Amniotic epithelial cell (primary cell): Measurements from ENCODE around the gene INTS13.
"Not testable (repeated sequence)": the region's sequence is repeated elsewhere in the genome, so short reads cannot be mapped to it uniquely, and the experiment has no call there.

ENCODE experiments used
- DNase-seq: peaks from one replicate; pipeline ENCODE4 v3.0.0-alpha.2; 2010; ENCODE audit warnings: low read depth

Gene INTS13

GRCh38 chr12:26936559-26937442 lies 980 bp downstream of the INTS13 start:
- DNase-seq: no peak

- no peak for DNase-seq
These were observed 2.0 kb downstream of the INTS13 start for GRCh38 chr12:26935636-26936378.

GRCh38 chr12:26929590-26929989 lies 8.2 kb downstream of the INTS13 start:
- DNase-seq: no peak

GRCh38 chr12:26928661-26929060 lies 9.1 kb downstream of the INTS13 start:
- no peak for DNase-seq

GRCh38 chr12:26921886-26922285 lies 15.9 kb downstream of the INTS13 start:
- DNase-seq: no peak

- DNase-seq: no peak
These were observed 18.6 kb downstream of the INTS13 start for GRCh38 chr12:26919216-26919555.

- DNase-seq: peak; percentile 39
These were observed 19.2 kb downstream of the INTS13 start for GRCh38 chr12:26918321-26919215.

- DNase-seq: no peak
These were observed 31.1 kb downstream of the INTS13 start for GRCh38 chr12:26906704-26907103.

GRCh38 chr12:26906024-26906423 lies 31.8 kb downstream of the INTS13 start:
- no peak for DNase-seq

GRCh38 chr12:26903396-26903795 lies 34.4 kb downstream of the INTS13 start:
- DNase-seq: not testable (repeated sequence)

GRCh38 chr12:26896913-26897312 lies 40.9 kb downstream of the INTS13 start:
- DNase-seq: no peak

GRCh38 chr12:26895672-26896071 lies 42.1 kb downstream of the INTS13 start:
- no peak for DNase-seq

GRCh38 chr12:26891704-26892103 lies 46.1 kb downstream of the INTS13 start:
- DNase-seq: no peak

GRCh38 chr12:26890784-26891183 lies 47.0 kb downstream of the INTS13 start:
- DNase-seq: no peak

GRCh38 chr12:26884765-26885576 lies 52.8 kb downstream of the INTS13 start:
- peak; percentile 71 for DNase-seq

GRCh38 chr12:26880625-26881024 lies 57.2 kb downstream of the INTS13 start:
- no peak for DNase-seq

GRCh38 chr12:26878661-26879119 lies 59.1 kb downstream of the INTS13 start:
- DNase-seq: peak; percentile 34

- peak; percentile 43 for DNase-seq
These were observed 63.1 kb downstream of the INTS13 start for GRCh38 chr12:26874501-26875296.

GRCh38 chr12:26872625-26873024 lies 65.2 kb downstream of the INTS13 start:
- no peak for DNase-seq

- no peak for DNase-seq
These were observed 65.8 kb downstream of the INTS13 start for GRCh38 chr12:26871985-26872384.
